ACC112 (cell line): Measurements from ENCODE around the gene VTN.
A peak's percentile ranks its signal among the peaks of the same experiment; 100 is the strongest.
"Not testable (repeated sequence)": the region's sequence is repeated elsewhere in the genome, so short reads cannot be mapped to it uniquely, and the experiment has no call there.

Source experiments
- H2AFZ ChIP-seq: fragments of 200-600 bp; sonication (generic); one replicate; pipeline ENCODE4 v1.6.0; 2017; ENCODE audit warnings: antibody characterized with exemption, low read length; ENCODE audit not compliant: unreplicated experiment
- H3K27ac ChIP-seq: fragments of 200-600 bp; sonication (generic); 2 replicates; pipeline ENCODE4 v1.5.1; 2014; ENCODE audit warnings: low read depth, mild to moderate bottlenecking, antibody characterized with exemption, low read length, moderate library complexity
- H3K27me3 ChIP-seq: fragments of 200-600 bp; sonication (generic); 2 replicates; pipeline ENCODE4 v1.6.1; 2014; ENCODE audit warnings: mild to moderate bottlenecking, antibody characterized with exemption, low read length, moderate library complexity, mixed read lengths; ENCODE audit not compliant: insufficient read depth
- H3K36me3 ChIP-seq: fragments of 200-600 bp; sonication (generic); 2 replicates; pipeline ENCODE4 v1.6.1; 2016; ENCODE audit warnings: mild to moderate bottlenecking, antibody characterized with exemption, low read length, moderate library complexity, mixed read lengths; ENCODE audit not compliant: insufficient read depth
- H3K4me1 ChIP-seq: fragments of 200-600 bp; sonication (generic); one replicate; pipeline ENCODE4 v1.6.1; 2016; ENCODE audit warnings: low read length, mixed read lengths; ENCODE audit not compliant: insufficient read depth, unreplicated experiment, control insufficient read depth
- H3K4me3 ChIP-seq: fragments of 200-600 bp; sonication (generic); 2 replicates; pipeline ENCODE4 v1.5.1; 2014; ENCODE audit warnings: mild to moderate bottlenecking, low read depth, low read length
- H3K79me2 ChIP-seq: fragments of 200-600 bp; sonication (generic); one replicate; pipeline ENCODE4 v1.6.0; 2016; ENCODE audit warnings: low read length; ENCODE audit not compliant: control insufficient read depth, unreplicated experiment, insufficient read depth

Gene VTN

GRCh38 chr17:28342313-28342712 lies 27.8 kb downstream of the VTN start:
- Histone ChIP-seq H3K4me3 (no peak overlapping the region), H3K4me1 (peaks cover 35% of the 10 kb centered on the region), H2AFZ (no peak overlapping the region), H3K36me3 (peaks cover 36% of the 10 kb centered on the region), H3K27ac (no peak overlapping the region), H3K27me3 (no peaks in the 10 kb centered on the region), H3K79me2 (peaks cover 23% of the 10 kb centered on the region)

- no peaks in the 10 kb centered on the region for H3K27me3 ChIP-seq
- H3K79me2 ChIP-seq: peaks cover 31% of the 10 kb centered on the region
- H2AFZ ChIP-seq: no peak overlapping the region
- H3K27ac ChIP-seq: no peak overlapping the region
- peaks cover 34% of the 10 kb centered on the region for H3K36me3 ChIP-seq
- H3K4me3 ChIP-seq: no peak overlapping the region
- H3K4me1 ChIP-seq: peaks cover 33% of the 10 kb centered on the region
These were observed 28.6 kb downstream of the VTN start for GRCh38 chr17:28341516-28341915.

GRCh38 chr17:28340374-28340773 lies 29.7 kb downstream of the VTN start:
- Histone ChIP-seq H3K79me2 (peaks cover 37% of the 10 kb centered on the region), H3K4me3 (no peak overlapping the region), H3K27me3 (no peaks in the 10 kb centered on the region), H3K36me3 (peaks cover 29% of the 10 kb centered on the region), H2AFZ (no peak overlapping the region), H3K27ac (no peak overlapping the region), H3K4me1 (peaks cover 24% of the 10 kb centered on the region)

DNA sequence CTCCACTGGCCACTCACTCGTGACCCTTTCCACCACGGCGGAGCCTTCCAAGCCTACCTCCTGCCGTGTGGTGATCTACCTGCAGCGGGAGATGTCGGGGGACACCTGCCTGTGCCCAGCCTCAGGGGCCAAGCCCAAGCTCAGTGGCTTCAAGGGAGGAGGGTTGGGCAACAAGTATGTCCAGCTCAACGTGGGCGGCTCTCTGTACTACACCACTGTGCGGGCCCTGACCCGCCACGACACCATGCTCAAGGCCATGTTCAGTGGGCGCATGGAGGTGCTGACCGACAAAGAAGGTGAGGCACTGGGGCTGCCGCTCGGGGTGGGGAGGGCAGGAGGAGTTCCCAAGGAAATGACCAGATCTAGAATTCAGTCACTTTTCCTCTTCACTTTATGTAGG lies 30.7 kb downstream of the VTN start:
- Histone ChIP-seq H3K4me3 (no peak overlapping the region), H3K4me1 (peaks cover 25% of the 10 kb centered on the region), H3K27me3 (no peaks in the 10 kb centered on the region), H2AFZ (no peak overlapping the region), H3K36me3 (peaks cover 21% of the 10 kb centered on the region; the same call in 1 of the 2 replicates), H3K27ac (no peak overlapping the region), H3K79me2 (peaks cover 44% of the 10 kb centered on the region)

DNA sequence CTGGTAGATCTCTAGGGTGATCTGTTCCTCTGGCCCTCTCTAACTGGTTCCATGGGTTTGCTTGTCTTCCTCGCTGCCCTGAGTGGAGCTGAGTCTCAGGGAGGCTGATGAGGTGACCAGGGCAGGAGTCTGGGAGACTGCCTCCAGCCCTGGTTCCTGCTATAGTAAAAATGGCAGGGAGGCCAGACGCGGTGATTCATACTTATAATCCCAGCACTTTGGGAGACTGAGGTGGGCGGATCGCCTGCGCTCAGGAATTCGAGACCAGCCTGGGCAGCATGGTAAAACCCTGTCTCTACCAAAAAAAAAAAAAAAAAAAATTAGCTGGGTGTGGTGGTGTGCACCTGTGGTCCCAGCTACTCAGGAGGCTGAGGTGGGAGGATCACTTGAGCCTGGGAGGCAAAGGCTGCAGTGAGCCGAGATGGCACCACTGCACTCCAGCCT lies 31.3 kb downstream of the VTN start:
- not testable (repeated sequence) for H3K27me3 ChIP-seq, H2AFZ ChIP-seq, H3K4me3 ChIP-seq
- peaks cover 14% of the 10 kb centered on the region; the same call in 1 of the 2 replicates for H3K36me3 ChIP-seq
- H3K27ac ChIP-seq: peak overlapping the region; percentile 45
- H3K79me2 ChIP-seq: peaks cover 50% of the 10 kb centered on the region
- peaks cover 32% of the 10 kb centered on the region for H3K4me1 ChIP-seq

- Histone ChIP-seq H3K4me1 (peaks cover 32% of the 10 kb centered on the region), H3K27ac (peak overlapping the region; percentile 45), H3K27me3 (no peaks in the 10 kb centered on the region), H2AFZ (no peak overlapping the region), H3K4me3 (no peak overlapping the region), H3K36me3 (peaks cover 13% of the 10 kb centered on the region; the same call in 1 of the 2 replicates), H3K79me2 (peaks cover 56% of the 10 kb centered on the region)
These were observed 31.9 kb downstream of the VTN start for GRCh38 chr17:28338056-28338768.

DNA sequence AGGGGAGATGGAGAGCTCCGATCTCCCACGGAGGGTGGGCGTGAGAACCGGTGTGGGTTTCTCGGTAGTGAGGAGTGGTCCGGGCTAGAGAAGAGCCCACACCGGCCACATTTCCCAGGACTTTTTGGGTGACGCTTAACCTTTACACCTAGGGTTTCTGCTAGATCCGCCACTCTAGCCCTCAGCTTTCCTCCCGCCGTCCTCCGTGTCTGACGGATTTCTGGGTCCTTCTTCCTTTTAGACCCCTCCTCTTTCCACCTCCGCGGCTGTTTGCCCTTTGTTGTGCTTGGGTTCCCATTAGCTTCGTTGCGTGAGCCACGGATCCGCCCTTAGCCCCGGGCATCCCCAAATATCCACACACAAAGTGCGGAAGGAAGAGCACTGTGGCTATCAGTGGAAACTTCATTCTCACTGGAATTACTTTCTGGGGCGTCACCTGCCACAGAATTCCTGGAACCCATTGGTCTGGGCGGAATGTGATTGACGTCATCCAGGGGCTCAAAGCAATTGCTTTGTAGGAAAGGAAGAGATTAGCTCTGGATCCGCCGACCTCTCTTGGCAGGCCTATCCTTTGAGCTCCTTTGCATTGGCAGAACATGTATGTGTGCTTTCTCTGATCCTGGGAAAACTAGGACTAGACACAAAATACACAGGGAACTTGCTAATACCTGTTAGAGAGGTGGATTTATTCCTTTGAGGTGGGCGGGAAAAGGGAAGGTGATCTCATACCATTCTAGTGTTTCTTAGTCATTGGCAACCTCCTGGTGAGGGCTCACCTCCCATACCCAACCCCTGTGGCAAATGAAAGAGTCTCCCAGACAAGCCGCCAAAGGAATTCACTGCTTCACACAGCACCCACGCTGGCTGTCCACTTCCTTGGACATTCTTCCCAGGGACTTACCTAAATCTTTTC lies 33.9 kb downstream of the VTN start:
- Histone ChIP-seq H3K79me2 (peaks cover 66% of the 10 kb centered on the region), H2AFZ (peak overlapping the region; percentile 16), H3K4me1 (peaks cover 32% of the 10 kb centered on the region), H3K27ac (peak overlapping the region; percentile 72), H3K36me3 (peaks cover 4% of the 10 kb centered on the region; the same call in 1 of the 2 replicates), H3K4me3 (peak overlapping the region; percentile 99), H3K27me3 (no peaks in the 10 kb centered on the region)

- H3K79me2 ChIP-seq: peaks cover 66% of the 10 kb centered on the region
- peak within 1 kb of the TSS; percentile 99 for H3K4me3 ChIP-seq
- peak within 1 kb of the TSS; percentile 92 for H2AFZ ChIP-seq
- peaks cover 32% of the 10 kb centered on the region for H3K4me1 ChIP-seq
- H3K36me3 ChIP-seq: peaks cover 2% of the 10 kb centered on the region; the same call in 1 of the 2 replicates
- H3K27me3 ChIP-seq: no peaks in the 10 kb centered on the region
- H3K27ac ChIP-seq: peak within 1 kb of the TSS; percentile 87
These were observed 34.7 kb downstream of the VTN start, which contains the start of the genes IFT20 and TNFAIP1 for GRCh38 chr17:28335201-28335958. TSS of gene IFT20 (minus strand) at chr17:28335472. CDS start at chr17:28331985, 3,487 bp downstream. TSS of gene TNFAIP1 (plus strand) at chr17:28335761. CDS start at chr17:28339522, 3,761 bp downstream.

DNA sequence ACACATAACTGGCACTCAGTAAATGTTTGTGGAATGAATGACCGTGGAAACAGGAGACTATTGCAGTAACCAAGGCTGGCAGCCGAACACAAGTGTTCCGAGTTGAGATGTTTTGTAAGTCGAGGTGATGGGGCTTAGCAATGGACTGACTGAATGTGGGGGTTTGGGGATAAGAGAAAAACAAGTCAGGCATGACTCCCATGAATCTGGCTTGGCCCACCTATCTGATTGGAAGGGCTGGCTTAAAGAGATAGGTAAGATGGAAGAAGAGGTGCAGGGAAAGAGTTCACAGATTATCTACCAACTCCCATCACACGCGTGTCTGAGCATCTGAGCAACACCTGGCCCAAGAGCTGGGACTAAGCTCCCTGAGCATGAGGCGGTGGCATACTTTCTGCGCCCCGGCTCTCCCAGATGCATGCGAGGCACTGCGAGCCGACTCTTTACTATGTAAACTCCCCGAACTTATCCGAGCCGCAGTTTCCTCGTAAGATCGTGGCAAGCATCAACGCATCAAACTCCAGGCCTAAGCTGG lies 35.4 kb downstream of the VTN start:
- Histone ChIP-seq H3K36me3 (no peaks in the 10 kb centered on the region), H3K79me2 (peaks cover 62% of the 10 kb centered on the region), H2AFZ (peak overlapping the region; percentile 92), H3K4me3 (peak overlapping the region; percentile 99), H3K27me3 (no peaks in the 10 kb centered on the region), H3K27ac (peak overlapping the region; percentile 87), H3K4me1 (peaks cover 32% of the 10 kb centered on the region)

DNA sequence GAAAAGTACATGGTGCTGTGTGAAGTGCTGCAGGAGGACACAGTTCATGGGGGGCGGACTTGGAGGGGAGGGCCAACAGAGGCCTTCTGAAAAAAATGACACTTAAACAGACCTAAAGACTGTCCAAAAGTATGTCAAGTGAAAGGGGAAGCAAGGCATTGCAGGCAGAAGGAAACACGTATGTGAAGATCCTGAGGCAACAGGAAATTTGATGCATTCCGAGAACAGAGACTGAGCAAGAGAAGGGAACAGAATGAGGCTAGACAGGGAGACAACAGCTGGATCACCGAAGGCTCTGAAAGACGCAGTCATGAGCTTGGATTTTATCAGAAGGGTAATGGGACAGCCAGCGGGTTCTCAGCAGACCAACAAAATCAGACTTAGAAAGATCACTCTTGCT lies 35.9 kb downstream of the VTN start:
- Histone ChIP-seq H2AFZ (no peak overlapping the region), H3K4me1 (peaks cover 32% of the 10 kb centered on the region), H3K36me3 (no peaks in the 10 kb centered on the region; the same call in 1 of the 2 replicates), H3K4me3 (peak overlapping the region; percentile 99), H3K27ac (no peak overlapping the region), H3K79me2 (peaks cover 57% of the 10 kb centered on the region), H3K27me3 (no peaks in the 10 kb centered on the region)
